GM21367 (cell line): ENCODE data around the gene AKR1B1.

Source experiments
- ATAC-seq: cut with Tn5 transposase; IDR thresholded peaks from one replicate; pipeline ENCODE4 v1.9.1; 2021; ENCODE audit not compliant: unreplicated experiment

The AKR1B1 gene

GRCh38 chr7:134470864-134471263 is 12.0 kb upstream of the AKR1B1 start:
- ATAC-seq = no peak

GRCh38 chr7:134469622-134470021 is 10.7 kb upstream of the AKR1B1 start:
- no peak for ATAC-seq

GRCh38 chr7:134468475-134468874 is 9.6 kb upstream of the AKR1B1 start:
- no peak for ATAC-seq

- ATAC-seq = no peak
These were observed 9.2 kb upstream of the AKR1B1 start for GRCh38 chr7:134468054-134468453.

GRCh38 chr7:134465491-134465890 is 6.6 kb upstream of the AKR1B1 start:
- ATAC-seq = no peak

GRCh38 chr7:134464496-134464895 is 5.6 kb upstream of the AKR1B1 start:
- no peak for ATAC-seq

- ATAC-seq = no peak
These were observed 4.9 kb upstream of the AKR1B1 start for GRCh38 chr7:134463751-134464150.

GRCh38 chr7:134462337-134462925 is 3.5 kb upstream of the AKR1B1 start:
- no peak for ATAC-seq

- no peak for ATAC-seq
These were observed 3.0 kb upstream of the AKR1B1 start for GRCh38 chr7:134461916-134462315.

- ATAC-seq = no peak
These were observed 1.1 kb upstream of the AKR1B1 start for GRCh38 chr7:134459981-134460380.

GRCh38 chr7:134458341-134458805 is 527 bp downstream of the AKR1B1 start:
- peak; percentile 43 for ATAC-seq

GRCh38 chr7:134457210-134457609 is 1.7 kb downstream of the AKR1B1 start:
- ATAC-seq = no peak

- ATAC-seq = no peak
These were observed 4.6 kb downstream of the AKR1B1 start for GRCh38 chr7:134454277-134454676.

- no peak for ATAC-seq
These were observed 5.4 kb downstream of the AKR1B1 start for GRCh38 chr7:134453518-134453917.

- ATAC-seq = no peak
These were observed 5.9 kb downstream of the AKR1B1 start for GRCh38 chr7:134452991-134453473.

- ATAC-seq = no peak
These were observed 6.5 kb downstream of the AKR1B1 start for GRCh38 chr7:134452419-134452838.

- no peak for ATAC-seq
These were observed 7.2 kb downstream of the AKR1B1 start for GRCh38 chr7:134451656-134452055.

- ATAC-seq = no peak
These were observed 8.5 kb downstream of the AKR1B1 start for GRCh38 chr7:134450294-134451000.

GRCh38 chr7:134449680-134450079 is 9.2 kb downstream of the AKR1B1 start:
- ATAC-seq = no peak

GRCh38 chr7:134448356-134449229 is 10.3 kb downstream of the AKR1B1 start:
- no peak for ATAC-seq

GRCh38 chr7:134447383-134447782 is 11.5 kb downstream of the AKR1B1 start:
- no peak for ATAC-seq

GRCh38 chr7:134446923-134447322 is 12.0 kb downstream of the AKR1B1 start:
- no peak for ATAC-seq
